HepG2 (cell line): ENCODE results near the gene STN1. TPM values are rescaled to one million over a fixed set of nuclear protein-coding genes. Genes with fewer than 3 reads are reported as not detected.
A peak's percentile ranks its signal among the peaks of the same experiment; 100 is the strongest.

Experiments used
- ATAC-seq: fragments of 200-7000 bp; cut with Tn5 transposase; 3 replicates; pipeline ENCODE4 v1.9.1; 2020; ENCODE audit warnings: mild to moderate bottlenecking, moderate library complexity
- BruUV-seq: library from RNA; stranded (reverse); fragments of 400-500 nt; replicated peaks from 2 replicates; lab custom pipeline; 2021; lab: Mats Ljungman, UMichigan
- CTCF ChIA-PET: fragments of 300-600 bp; formaldehyde crosslinking; extraction: SDS; loops from one replicate; lab custom pipeline; 2021; ENCODE audit warnings: low total read pairs, inconsistent platforms, low intra/inter-chr PET ratio; lab: Yijun Ruan, JAX
- POLR2A ChIA-PET: fragments of 350-600 bp; sonication (Branson Sonifier 250); formaldehyde crosslinking; loops from one replicate; lab custom pipeline; 2020; ENCODE audit warnings: antibody characterized with exemption, inconsistent platforms; lab: Yijun Ruan, JAX
- DNase-seq: peaks from one replicate; pipeline ENCODE4 v3.0.0-alpha.2; 2015; ENCODE audit warnings: low spot score
- FAIRE-seq: peaks from 3 replicates; lab custom pipeline; 2011; peaks lifted over from hg19 to GRCh38; lab: Jason Lieb, UNC
- H2AFZ ChIP-seq: one replicate; pipeline ENCODE4 v1.6.1; 2011; ENCODE audit warnings: low read length, inconsistent platforms
- H3K27ac ChIP-seq: fragments of 300-600 bp; 3 replicates; pipeline ENCODE4 v1.8.0; 2011; ENCODE audit warnings: mixed run types, mild to moderate bottlenecking, mixed read lengths, low read length, inconsistent platforms; ENCODE audit not compliant: insufficient read depth; ENCODE audit errors: extremely low read length
- H3K27me3 ChIP-seq, 2 experiments: fragments of 200-600 bp in 1 of 2; 2 replicates in 1 of 2; 3 replicates in 1 of 2; pipeline versions ENCODE4 v1.6.0 to v1.8.0; 2011; ENCODE audit warnings: low read length in 2 of 2, mild to moderate bottlenecking in 2 of 2, moderate library complexity in 2 of 2, inconsistent platforms in 1 of 2; ENCODE audit not compliant: insufficient read depth in 2 of 2, control insufficient read depth in 1 of 2
- H3K36me3 ChIP-seq, 2 experiments: fragments of 200-600 bp in 1 of 2; replicated peaks in 1 of 2; 2 replicates in 1 of 2; 3 replicates in 1 of 2; pipeline versions ENCODE4 v1.5.1 to v1.8.0; 2011; ENCODE audit warnings: low read length in 2 of 2, inconsistent platforms in 1 of 2; ENCODE audit not compliant: insufficient read depth in 2 of 2, control insufficient read depth in 1 of 2
- H3K4me1 ChIP-seq: 2 replicates; pipeline ENCODE4 v1.5.1; 2012; ENCODE audit warnings: low read length, inconsistent platforms; ENCODE audit not compliant: insufficient read depth
- H3K4me2 ChIP-seq: 2 replicates; pipeline ENCODE4 v1.6.0; 2011; ENCODE audit warnings: low read depth, low read length, inconsistent platforms
- H3K4me3 ChIP-seq, 3 experiments: fragments of 200-600 bp in 1 of 3; sonication (generic), shearing (Covaris generic) in 1 of 3; replicated peaks in 1 of 3; 2 replicates each; pipeline ENCODE4 v1.5.1; 2011 to 2016; ENCODE audit warnings: low read length in 3 of 3, inconsistent platforms in 2 of 3, low read depth in 2 of 3, mild to moderate bottlenecking in 2 of 3, control low read depth in 1 of 3, mixed read lengths in 1 of 3; ENCODE audit not compliant: insufficient read depth in 1 of 3
- H3K79me2 ChIP-seq: one replicate; pipeline ENCODE4 v1.6.1; 2011; ENCODE audit warnings: low read length, inconsistent platforms; ENCODE audit not compliant: insufficient read depth
- H3K9ac ChIP-seq: 2 replicates; pipeline ENCODE4 v1.6.0; 2011; ENCODE audit warnings: mild to moderate bottlenecking, low read depth, low read length, inconsistent platforms; ENCODE audit not compliant: insufficient read depth
- H3K9me3 ChIP-seq: 2 replicates; pipeline ENCODE4 v1.5.1; 2012; ENCODE audit warnings: mild to moderate bottlenecking, low read length
- H4K20me1 ChIP-seq: 2 replicates; pipeline ENCODE4 v1.6.0; 2011; ENCODE audit warnings: inconsistent platforms, mild to moderate bottlenecking, low read length, moderate library complexity; ENCODE audit not compliant: insufficient read depth
- ARNT2 ChIP-seq: sonication (generic); formaldehyde crosslinking; IDR thresholded peaks from 2 replicates; pipeline ENCODE4 v1.8.0; 2022; ENCODE audit warnings: mild to moderate bottlenecking, low read depth, missing genetic modification reagents, moderate library complexity
- CEBPB ChIP-seq: IDR thresholded peaks from 2 replicates; pipeline ENCODE4 v1.6.1; 2011; ENCODE audit warnings: low read depth, low read length, improper control_type of control experiment, borderline replicate concordance
- GABPB1 ChIP-seq: IDR thresholded peaks from 2 replicates; pipeline ENCODE4 v1.6.1; 2016; ENCODE audit warnings: mild to moderate bottlenecking, missing genetic modification reagents, moderate library complexity, missing compliant biosample characterization
- IRF2 ChIP-seq: IDR thresholded peaks from 2 replicates; pipeline ENCODE4 v1.6.1; 2018; ENCODE audit warnings: missing genetic modification reagents, missing compliant biosample characterization
- SP1 ChIP-seq, 2 experiments: fragments of 450-650 bp in 1 of 2; sonication (generic) in 1 of 2; formaldehyde crosslinking in 1 of 2; IDR thresholded peaks; 2 replicates each; pipeline versions ENCODE4 v1.4.0 to v1.6.1; 2016 to 2020; ENCODE audit warnings: missing genetic modification reagents in 1 of 2
- ZNF234 ChIP-seq: sonication (generic); formaldehyde crosslinking; conservative IDR thresholded peaks from 2 replicates; pipeline ENCODE4 v1.5.1; 2020; ENCODE audit warnings: mild to moderate bottlenecking, missing genetic modification reagents
- ZNF546 ChIP-seq: sonication (generic); formaldehyde crosslinking; conservative IDR thresholded peaks from 2 replicates; pipeline ENCODE4 v1.8.1; 2023; ENCODE audit warnings: mild to moderate bottlenecking, missing genetic modification reagents
- ZNF788 ChIP-seq: sonication (generic); formaldehyde crosslinking; IDR thresholded peaks from 2 replicates; pipeline ENCODE4 v1.5.0; 2020; ENCODE audit warnings: mild to moderate bottlenecking, missing genetic modification reagents, borderline replicate concordance
- WGBS: methylation state at CpG from one replicate; pipeline ENCODE4 v1.1.6; 2017; ENCODE audit warnings: low lambda C conversion rate; 5-methylcytosine and 5-hydroxymethylcytosine counted together
- in situ Hi-C: cut with HindIII; loops from 2 replicates; pipeline ENCODE4 v1.10.0; 2017; ENCODE audit warnings: low pct_unique_long_range_greater_than_20kb; ENCODE audit not compliant: extremely low pct_ligation_motif_present
- intact Hi-C: fragments of 100-400 bp; cut with micrococcal nuclease; formaldehyde crosslinking; loops from one replicate; pipeline ENCODE4 v1.10.0; 2022; ENCODE audit not compliant: unreplicated experiment
- polyA plus RNA-seq, 8 experiments: library from polyadenylated mRNA; depleted of rRNA in 3 of 8; stranded (reverse) in 7 of 8; unstranded in 1 of 8; fragments of >200 nt; fragmentation: Illumina TruSeq in 4 of 8; extraction: Trizol in 4 of 8; gene quantifications; 2 replicates each; pipeline versions ENCODE4 v1.2.1 to v1.2.3, GENCODE V29; 2011 to 2016; ENCODE audit warnings: low read depth in 4 of 8, missing spikeins in 1 of 8, mixed read lengths in 1 of 8; ENCODE audit not compliant: insufficient read depth in 1 of 8
- total RNA-seq, 5 experiments: library from RNA; depleted of rRNA; stranded (reverse); fragments of >200 nt; fragmentation: Illumina TruSeq; extraction: Trizol; gene quantifications; 2 replicates each; pipeline ENCODE4 v1.2.3, GENCODE V29; 2016; ENCODE audit warnings: low read depth in 1 of 5
- TF ChIP-seq, protein P1 (sequence below): sonication (generic); formaldehyde crosslinking; IDR thresholded peaks from 2 replicates; pipeline ENCODE4 v1.8.0; 2022; ENCODE audit warnings: mild to moderate bottlenecking, missing genetic modification reagents; ENCODE audit not compliant: insufficient replicate concordance
- TF ChIP-seq, protein P2 (sequence below): sonication (generic); formaldehyde crosslinking; IDR thresholded peaks from 2 replicates; pipeline ENCODE4 v1.8.1; 2023; ENCODE audit warnings: mild to moderate bottlenecking, moderate library complexity, missing genetic modification reagents
- TF ChIP-seq, protein P3 (sequence below): IDR thresholded peaks from 2 replicates; pipeline ENCODE4 v1.6.1; 2016; ENCODE audit warnings: missing genetic modification reagents, missing compliant biosample characterization
- TF ChIP-seq, protein P4 (sequence below): sonication (generic); formaldehyde crosslinking; IDR thresholded peaks from 2 replicates; pipeline ENCODE4 v1.5.0; 2020; ENCODE audit warnings: missing genetic modification reagents, mild to moderate bottlenecking, borderline replicate concordance

The STN1 gene
- total and polyA plus RNA-seq, 2 of the 13 experiments (the other 11 are each of a cell fraction or from before 2014, with no cell fraction given), result 17.6 to 22.7 TPM

DNA sequence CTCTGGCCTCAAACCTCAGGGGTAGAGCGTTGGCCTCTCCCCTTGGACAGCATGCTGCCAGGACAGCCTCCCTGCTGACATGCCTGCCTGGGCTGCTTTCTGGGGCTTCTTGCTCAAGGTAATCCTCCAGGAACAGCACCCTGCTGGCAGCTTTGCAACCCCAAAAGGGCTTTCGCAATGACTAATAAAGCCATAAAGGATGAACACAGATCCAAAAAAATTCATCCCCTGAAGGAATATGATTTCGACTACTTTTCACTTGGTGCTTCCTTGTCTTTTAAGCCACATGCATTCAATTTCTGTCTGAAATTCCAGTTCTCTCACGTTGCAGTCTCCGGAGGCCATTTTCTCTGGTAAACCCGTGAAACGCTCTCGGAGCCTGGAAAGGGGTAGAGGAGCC lies 47.5 kb downstream of the STN1 start:
- Histone ChIP-seq H3K4me1 (no peaks in the 10 kb centered on the region), H3K27ac (no peak overlapping the region), H3K4me2 (no peak overlapping the region), H3K79me2 (no peaks in the 10 kb centered on the region), H2AFZ (no peak overlapping the region), H3K27me3 (no peaks in the 10 kb centered on the region), H3K9me3 (no peaks in the 10 kb centered on the region), H4K20me1 (no peaks in the 10 kb centered on the region), H3K36me3 (no peaks in the 10 kb centered on the region), H3K4me3 (no peak overlapping the region), H3K9ac (no peak overlapping the region)
- POLR2A ChIA-PET, result interaction anchor here (1.3 kb wide), 1 partner anchor 14 kb away, joined by 3 read pairs; no protein-coding TSS in a partner anchor
- in situ Hi-C loops (no loop called here), intact Hi-C loops (no loop called here)
- WGBS, result 82% methylated on average over 8 of the region's 8 CpGs
- DNase-seq (no peak), ATAC-seq (no peak), FAIRE-seq (no peak)
- BruUV-seq, result no TSS peak
- TF ChIP-seq CEBPB, result peak; percentile 49
- no peak for TF ChIP-seq GABPB1
- CTCF ChIA-PET, result no interaction called here

- TF ChIP-seq ZNF234 (CRISPR knock-in tag), result no peak
- TF ChIP-seq ZNF788 (CRISPR knock-in tag), result no peak
- TF ChIP-seq IRF2 (CRISPR knock-in tag), result no peak
- TF ChIP-seq, protein P1, sequence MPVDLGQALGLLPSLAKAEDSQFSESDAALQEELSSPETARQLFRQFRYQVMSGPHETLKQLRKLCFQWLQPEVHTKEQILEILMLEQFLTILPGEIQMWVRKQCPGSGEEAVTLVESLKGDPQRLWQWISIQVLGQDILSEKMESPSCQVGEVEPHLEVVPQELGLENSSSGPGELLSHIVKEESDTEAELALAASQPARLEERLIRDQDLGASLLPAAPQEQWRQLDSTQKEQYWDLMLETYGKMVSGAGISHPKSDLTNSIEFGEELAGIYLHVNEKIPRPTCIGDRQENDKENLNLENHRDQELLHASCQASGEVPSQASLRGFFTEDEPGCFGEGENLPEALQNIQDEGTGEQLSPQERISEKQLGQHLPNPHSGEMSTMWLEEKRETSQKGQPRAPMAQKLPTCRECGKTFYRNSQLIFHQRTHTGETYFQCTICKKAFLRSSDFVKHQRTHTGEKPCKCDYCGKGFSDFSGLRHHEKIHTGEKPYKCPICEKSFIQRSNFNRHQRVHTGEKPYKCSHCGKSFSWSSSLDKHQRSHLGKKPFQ (CRISPR knock-in tag), result no peak
- TF ChIP-seq, protein P2, sequence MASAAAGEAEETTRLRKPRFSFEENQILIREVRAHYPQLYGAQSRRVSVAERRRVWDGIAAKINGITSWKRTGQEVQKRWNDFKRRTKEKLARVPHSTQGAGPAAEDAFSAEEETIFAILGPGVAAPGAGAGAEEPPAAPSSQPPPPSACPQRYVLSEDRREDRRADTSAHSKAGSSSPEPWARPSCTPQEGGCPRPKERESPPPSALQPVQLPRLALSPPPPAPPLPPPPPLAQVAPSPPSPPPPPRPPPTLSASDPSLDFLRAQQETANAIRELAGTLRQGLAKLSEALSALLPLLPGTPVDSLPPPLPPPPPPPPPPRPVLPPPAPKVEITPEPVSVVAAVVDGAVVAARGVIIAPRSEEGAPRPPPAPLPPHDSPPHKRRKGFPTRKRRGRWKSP (CRISPR knock-in tag), result no peak
- TF ChIP-seq, protein P3, sequence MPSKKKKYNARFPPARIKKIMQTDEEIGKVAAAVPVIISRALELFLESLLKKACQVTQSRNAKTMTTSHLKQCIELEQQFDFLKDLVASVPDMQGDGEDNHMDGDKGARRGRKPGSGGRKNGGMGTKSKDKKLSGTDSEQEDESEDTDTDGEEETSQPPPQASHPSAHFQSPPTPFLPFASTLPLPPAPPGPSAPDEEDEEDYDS (CRISPR knock-in tag), result no peak
- TF ChIP-seq, protein P4, sequence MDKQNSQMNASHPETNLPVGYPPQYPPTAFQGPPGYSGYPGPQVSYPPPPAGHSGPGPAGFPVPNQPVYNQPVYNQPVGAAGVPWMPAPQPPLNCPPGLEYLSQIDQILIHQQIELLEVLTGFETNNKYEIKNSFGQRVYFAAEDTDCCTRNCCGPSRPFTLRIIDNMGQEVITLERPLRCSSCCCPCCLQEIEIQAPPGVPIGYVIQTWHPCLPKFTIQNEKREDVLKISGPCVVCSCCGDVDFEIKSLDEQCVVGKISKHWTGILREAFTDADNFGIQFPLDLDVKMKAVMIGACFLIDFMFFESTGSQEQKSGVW, result no peak
- no peak for TF ChIP-seq SP1 (IDR thresholded peaks at IDR 0.05)
- no peak for TF ChIP-seq SP1 (CRISPR knock-in tag; IDR thresholded peaks at IDR 0.05)
- TF ChIP-seq ARNT2 (CRISPR knock-in tag), result no peak
- TF ChIP-seq ZNF546 (CRISPR knock-in tag), result no peak
- DNase-seq (no peak), ATAC-seq (no peak), FAIRE-seq (no peak)
- Histone ChIP-seq H3K4me1 (no peaks in the 10 kb centered on the region), H3K79me2 (no peaks in the 10 kb centered on the region), H2AFZ (no peak overlapping the region), H3K4me3 (no peak overlapping the region), H3K9ac (no peak overlapping the region), H3K27me3 (no peaks in the 10 kb centered on the region), H3K4me2 (no peak overlapping the region), H3K9me3 (no peaks in the 10 kb centered on the region), H3K27ac (no peak overlapping the region), H4K20me1 (no peaks in the 10 kb centered on the region), H3K36me3 (no peaks in the 10 kb centered on the region)
- CTCF ChIA-PET, result no interaction called here
- no TSS peak for BruUV-seq
- POLR2A ChIA-PET, result interaction anchor here (1.3 kb wide), 1 partner anchor 12 kb away, joined by 3 read pairs; no protein-coding TSS in a partner anchor
- in situ Hi-C loops, result no loop called here
- intact Hi-C loops, result no loop called here
- 70% methylated on average over 4 of the region's 4 CpGs for WGBS
Observed at GRCh38 chr10:103869336-103869735, 48.6 kb downstream of the STN1 start.
